Measurements from ENCODE around the gene IMP3.

Gene IMP3

GRCh38 chr15:75590239-75590638 lies 49.8 kb downstream of the IMP3 start:
- Histone ChIP-seq H3K36me3 (ENCODE audit: control insufficient read depth, insufficient read depth, low read length) (no peaks in the 10 kb centered on the region), H3K79me2 (no peaks in the 10 kb centered on the region), H3K4me2 (ENCODE audit: low read length) (no peak overlapping the region), H2AFZ (no peak overlapping the region), H3K9ac (no peak overlapping the region), H3K9me3 (ENCODE audit: control insufficient read depth, low read length) (no peaks in the 10 kb centered on the region), H3K27me3 (ENCODE audit: control insufficient read depth, insufficient read depth, low read length) (no peaks in the 10 kb centered on the region), H3K27ac (no peak overlapping the region), H3K4me3 (ENCODE audit: low read depth, low read length) (no peak overlapping the region), H3K4me1 (no peaks in the 10 kb centered on the region)
- TF ChIP-seq CTCF (IDR thresholded peaks at IDR 0.05): no peak

Data from parathyroid adenoma (tissue), 2 donors.